Stimulated activated CD8-positive, alpha-beta memory T cell treated with anti-CD3 and anti-CD28 coated beads, Interleukin-2, amount 100 ng/mL, for 48 hours (primary cell): ENCODE measurements around the gene UBAP1L.
"Not testable (repeated sequence)": the region's sequence is repeated elsewhere in the genome, so short reads cannot be mapped to it uniquely, and the experiment has no call there.

Experiments
- DNase-seq, 2 donors: peaks; one replicate each; pipeline ENCODE4 v3.0.0-alpha.2; 2020; ENCODE audit warnings: low read depth in 2 of 2

The UBAP1L gene

DNA sequence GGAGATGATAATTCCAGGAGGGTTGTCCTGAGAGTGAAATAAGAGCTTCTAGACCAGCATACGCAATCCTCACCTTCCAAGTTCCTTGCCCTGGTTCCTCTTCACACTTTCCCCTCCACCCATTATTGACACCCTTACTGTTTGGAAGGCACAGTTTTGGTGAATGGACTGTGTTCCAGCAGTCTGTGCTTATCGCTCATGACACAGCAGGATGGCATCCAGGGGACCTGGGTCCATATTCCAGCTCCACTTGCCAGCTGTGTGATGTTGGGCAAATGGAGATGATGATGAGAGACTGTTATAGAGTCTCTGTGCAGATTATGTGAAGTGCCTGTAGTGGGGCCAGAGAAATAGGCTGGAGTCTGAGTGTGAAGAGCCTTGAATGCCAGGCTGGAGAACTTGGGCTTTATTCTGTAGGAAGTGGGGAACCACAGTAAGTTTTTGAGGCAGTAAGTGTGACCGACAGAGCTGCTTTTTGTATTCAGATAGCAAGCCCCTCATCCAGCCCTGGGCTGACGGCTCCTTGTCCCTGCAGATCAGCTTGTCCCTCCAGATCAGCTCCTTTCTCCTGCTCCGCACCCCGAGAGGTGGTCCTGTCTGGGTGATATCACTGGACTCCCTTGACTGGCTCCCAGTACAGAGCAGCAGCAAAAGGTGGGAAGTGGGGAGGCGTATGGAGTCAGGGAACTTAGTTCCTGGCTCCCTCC, 30.3 kb downstream of the UBAP1L start:
- DNase-seq, result no peak

DNA sequence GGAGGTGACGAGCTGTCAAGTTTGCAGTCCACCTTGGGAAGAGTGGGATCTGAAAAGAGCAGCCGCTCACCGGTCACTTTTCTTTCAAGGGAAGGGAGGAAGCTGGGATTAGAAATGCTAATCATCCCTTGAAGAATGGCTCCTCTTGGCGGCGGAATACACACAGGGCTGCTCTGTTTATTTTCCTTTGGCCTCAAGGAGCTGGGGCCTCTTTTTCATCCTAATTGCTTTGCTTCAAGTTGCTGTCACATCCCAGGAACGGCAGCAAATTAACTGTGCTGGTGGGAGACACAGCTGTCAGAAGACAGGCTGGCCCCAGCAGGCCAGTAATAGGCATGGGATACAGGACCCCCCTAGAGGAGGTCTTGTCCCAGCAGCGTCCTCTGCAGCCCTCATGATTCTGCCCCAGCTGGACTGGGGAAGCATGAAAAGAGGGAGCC, 31.7 kb downstream of the UBAP1L start:
- DNase-seq, result no peak

DNA sequence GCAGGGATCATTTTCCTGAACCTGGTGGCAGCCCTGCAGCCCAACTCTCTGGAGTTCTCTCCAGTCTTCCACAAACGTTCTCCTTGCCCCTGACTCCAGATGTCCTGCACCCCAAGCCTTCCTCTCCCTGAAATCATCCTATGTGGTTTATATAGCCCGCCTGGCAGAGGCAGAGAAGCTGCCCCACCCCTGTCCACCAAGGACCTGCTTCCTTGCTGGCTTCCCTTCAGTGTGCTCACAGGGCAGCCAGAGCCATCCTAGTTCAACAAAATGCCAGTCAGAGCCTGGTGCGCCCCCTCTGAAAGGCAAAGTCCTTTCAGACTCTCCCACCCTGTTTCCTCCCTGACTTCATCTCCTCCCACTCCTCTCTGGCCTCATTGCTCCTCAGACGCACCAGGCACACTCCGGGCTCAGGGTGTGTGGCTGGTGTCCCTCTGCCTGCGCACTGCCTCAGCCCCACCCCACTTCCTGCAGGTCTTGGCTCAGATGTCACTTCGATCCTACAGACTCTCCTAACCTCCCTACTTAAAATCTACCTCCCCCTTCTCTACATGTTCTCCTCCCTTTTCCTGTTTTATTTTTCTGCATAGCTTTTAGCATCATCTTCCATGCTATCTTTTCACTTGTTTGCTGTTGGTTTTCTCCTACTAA, 32.6 kb downstream of the UBAP1L start:
- DNase-seq, result no peak

DNA sequence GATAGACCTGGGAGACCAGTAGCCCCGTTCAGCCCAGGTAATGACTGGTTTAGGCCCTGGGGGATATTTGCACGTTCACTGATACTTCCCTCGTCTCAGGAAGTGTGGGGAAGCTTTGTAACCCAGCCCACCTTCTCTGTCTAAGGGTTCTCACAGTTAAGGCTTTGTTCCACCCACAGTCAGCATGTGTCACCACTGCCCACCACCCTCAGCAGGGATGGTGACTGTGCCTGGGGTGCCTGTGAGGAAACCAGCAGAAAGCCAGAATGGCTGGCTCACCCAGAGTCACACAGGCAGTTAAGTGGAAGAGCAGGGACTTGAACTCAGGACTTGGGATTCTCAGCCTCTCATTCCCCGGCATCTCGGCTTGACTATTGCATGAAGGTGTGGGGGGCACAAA, 33.2 kb downstream of the UBAP1L start:
- DNase-seq, result peak in 1 of 2 donors; percentile 13

DNA sequence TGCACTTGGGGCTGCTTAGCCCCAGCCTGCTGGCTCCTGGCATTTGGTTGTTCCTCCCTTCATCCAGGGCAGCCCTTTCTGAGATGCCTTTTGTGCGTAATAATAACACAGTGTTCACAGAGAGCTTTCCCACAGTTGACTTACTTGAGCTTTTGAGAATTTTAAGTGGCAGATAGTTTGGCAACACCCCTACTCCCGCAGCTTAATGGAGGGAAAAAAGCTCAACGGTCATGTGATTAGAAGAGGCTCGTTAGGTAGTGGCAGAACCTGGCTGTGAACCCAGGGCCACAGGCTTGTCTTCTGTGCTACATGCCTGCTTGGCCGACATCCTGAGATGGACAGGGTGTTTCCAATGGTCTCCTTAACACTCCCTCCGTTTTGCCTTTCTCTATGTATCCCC, 33.7 kb downstream of the UBAP1L start:
- DNase-seq, result no peak

DNA sequence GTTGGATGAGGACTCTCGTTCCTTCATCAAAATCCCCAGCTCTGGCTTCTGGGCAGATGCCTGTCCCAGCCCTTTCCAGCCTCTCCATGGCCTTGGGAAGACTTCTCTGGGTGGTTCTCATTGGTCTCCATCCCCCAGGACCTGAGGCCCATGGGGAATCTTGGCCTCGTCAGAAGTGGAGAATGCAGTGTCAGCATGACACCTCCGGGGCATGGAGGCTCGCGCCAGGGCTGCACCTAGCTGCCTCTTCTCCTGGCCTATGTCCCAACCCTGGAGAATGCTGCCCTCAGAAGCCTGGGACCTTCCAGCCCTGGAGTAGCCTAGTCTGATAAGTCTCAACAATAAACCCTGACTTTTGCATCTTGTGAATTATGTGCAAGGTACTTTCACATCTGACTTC, 35.4 kb downstream of the UBAP1L start:
- DNase-seq, result no peak

DNA sequence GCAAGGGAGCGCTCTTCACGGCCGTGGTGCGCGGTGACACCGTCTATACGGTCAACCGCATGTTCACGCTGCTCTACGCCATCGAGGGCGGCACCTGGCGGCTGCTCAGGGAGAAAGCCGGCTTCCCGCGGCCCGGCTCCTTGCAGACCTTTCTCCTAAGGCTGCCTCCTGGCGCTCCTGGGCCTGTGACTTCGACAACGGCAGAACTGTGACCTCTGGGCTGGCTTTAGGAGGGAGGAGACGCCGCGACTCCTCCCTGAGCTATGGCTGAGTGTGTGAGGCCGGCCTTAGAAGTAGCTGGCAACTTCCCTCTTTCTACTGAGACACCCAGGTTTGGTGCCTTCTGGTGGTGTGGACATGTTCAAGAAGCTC, 37.0 kb downstream of the UBAP1L start:
- DNase-seq, result peak; percentile 39 to 42

DNA sequence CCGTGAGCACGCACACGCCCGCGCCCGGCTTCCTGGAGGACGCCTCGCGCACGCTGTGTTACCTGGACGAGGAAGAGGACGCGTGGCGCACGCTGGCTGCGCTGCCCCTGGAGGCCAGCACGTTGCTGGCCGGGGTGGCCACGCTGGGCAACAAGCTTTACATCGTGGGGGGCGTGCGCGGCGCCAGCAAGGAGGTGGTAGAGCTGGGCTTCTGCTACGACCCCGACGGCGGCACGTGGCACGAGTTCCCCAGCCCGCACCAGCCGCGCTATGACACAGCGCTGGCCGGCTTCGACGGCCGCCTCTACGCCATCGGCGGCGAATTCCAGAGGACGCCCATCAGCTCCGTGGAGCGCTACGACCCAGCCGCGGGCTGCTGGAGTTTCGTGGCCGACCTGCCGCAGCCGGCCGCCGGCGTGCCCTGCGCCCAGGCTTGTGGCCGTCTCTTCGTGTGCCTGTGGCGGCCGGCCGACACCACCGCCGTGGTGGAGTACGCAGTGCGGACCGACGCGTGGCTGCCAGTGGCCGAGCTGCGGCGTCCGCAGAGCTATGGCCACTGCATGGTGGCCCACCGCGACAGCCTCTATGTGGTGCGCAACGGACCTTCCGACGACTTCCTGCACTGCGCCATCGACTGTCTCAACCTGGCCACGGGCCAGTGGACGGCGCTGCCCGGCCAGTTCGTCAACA, 37.6 kb downstream of the UBAP1L start:
- no peak for DNase-seq

DNA sequence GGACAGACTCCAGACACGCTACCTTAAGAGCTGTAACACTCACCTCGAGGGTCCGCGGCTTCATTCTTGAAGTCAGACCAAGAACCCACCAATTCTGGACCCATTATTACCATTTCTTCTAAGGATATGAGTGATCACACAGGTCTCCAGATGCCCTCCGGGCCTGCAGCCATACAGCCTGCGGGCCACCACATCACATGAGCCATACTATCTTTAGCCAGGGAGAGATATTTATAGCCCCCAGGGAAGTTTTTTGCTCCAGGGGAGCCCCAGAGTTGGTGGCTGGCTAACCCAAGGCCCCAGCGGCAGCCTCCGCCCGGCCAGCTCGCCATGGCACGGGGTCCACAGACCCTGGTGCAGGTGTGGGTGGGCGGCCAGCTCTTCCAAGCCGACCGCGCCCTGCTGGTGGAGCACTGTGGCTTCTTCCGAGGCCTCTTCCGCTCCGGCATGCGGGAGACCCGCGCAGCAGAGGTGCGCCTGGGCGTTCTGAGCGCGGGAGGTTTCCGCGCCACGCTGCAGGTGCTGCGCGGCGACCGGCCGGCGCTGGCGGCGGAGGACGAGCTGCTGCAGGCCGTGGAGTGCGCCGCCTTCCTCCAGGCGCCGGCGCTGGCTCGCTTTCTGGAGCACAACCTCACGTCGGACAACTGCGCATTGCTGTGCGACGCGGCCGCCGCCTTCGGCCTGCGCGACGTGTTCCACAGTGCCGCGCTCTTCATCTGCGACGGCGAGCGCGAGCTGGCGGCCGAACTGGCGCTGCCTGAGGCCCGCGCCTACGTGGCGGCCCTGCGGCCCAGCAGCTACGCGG, 38.3 kb downstream of the UBAP1L start, which contains the start of gene KBTBD13:
Gene KBTBD13, plus strand, starts transcription at position 261 of the 805 bp plus-strand sequence. Its CDS starts 70 bp downstream, at position 331.
- no peak for DNase-seq

DNA sequence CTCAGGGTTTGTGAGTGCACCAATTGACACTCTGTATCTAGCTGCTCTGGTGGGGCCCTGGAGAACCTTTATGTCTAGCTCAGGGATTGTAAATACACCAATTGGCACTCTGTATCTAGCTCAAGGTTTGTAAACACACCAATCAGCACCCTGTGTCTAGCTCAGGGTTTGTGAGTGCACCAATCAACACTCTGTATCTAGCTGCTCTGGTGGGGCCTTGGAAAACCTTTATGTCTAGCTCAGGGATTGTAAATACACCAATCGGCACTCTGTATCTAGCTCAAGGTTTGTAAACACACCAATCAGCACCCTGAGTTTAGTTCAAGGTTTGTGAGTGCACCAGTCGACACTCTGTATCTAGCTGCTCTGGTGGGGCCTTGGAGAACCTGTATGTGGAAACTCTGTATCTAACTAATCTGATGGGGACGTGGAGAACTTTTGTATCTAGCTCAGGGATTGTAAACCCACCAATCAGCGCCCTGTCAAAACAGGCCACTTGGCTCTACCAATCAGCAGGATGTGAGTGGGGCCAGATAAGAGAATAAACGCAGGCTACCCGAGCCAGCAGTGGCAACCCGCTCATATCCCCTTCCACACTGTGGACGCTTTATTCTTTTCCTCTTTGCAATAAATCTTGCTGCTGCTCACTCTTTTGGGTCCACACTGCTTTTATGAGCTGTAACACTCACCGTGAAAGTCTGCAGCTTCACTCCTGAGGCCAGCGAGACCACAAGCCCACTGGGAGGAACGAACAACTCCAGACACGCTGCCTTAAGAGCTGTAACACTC, 39.2 kb downstream of the UBAP1L start:
- DNase-seq, result not testable (repeated sequence)

DNA sequence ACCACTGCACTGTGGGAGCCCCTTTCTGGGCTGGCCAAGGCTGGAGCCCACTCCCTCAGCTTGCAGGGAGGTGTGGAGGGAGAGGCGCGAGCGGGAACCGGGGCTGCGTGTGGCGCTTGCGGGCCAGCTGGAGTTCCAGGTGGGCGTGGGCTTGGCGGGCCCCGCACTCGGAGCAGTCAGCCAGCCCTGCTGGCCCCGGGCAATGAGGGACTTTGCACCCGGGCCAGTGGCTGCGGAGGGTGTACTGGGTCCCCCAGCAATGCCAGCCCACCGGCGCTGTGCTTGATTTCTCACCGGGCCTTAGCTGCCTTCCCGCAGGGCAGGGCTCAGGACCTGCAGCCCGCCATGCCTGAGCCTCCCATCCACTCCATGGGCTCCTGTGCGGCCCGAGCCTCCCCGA, 40.1 kb downstream of the UBAP1L start:
- DNase-seq, result not testable (repeated sequence)

DNA sequence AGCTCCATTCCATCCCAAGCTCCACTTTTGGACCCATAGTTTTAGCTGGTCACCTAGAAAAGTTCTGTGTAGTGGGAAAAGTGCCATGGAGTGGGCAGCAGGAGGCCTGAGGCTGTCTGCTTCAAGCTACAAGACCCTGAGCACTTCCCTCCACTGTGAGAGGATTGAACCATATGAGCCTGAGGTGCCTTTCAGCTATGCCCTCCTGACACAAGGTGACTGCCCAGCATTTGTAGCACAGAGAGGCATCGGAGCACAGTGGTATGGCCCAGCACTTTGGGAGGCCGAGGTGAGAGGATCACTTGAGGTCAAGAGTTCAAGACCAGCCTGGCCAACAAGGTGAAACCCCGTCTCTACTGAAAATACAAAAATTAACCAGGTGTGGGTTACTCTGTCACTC, 42.4 kb downstream of the UBAP1L start:
- no peak for DNase-seq

DNA sequence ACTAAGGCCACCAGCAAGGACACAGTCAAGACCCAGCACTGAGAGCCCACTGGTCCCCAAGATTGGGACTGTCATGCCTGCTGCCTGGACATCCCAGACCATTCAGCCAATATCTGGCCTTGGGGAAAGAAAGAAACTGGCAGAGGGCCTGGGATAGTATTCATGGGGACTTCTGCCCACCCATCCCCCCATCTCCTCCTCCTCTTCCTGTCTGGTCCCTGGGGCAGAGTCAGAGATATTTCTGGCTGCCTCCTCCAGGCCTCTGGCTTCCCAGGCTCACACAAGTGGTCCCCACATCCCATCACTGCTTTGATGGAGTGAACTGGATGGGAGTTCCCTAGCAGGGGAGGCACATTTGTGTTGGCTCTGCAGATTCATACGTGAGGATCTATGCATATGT, 43.0 kb downstream of the UBAP1L start:
- DNase-seq, result no peak

DNA sequence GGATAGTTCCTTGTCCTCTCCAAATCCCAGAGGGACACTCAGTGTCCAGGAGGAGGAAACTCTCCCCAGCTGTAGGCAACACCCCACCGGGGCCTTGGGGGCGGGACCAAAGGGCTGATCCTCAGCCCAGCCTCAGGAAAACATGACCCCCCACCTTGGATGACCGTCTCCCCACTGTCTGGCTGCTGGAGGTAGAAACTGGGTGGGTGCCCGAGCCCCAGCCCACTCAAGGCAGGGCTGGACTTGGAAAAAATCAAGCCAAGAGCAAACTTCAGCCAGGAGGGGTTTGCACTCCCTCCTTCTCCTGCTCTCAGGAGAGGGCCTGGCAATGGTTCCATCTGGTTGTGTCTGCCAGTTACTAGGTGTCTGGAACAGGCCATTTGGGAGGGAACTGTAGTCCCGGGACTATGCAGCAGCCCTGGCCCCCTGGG, 43.6 kb downstream of the UBAP1L start:
- DNase-seq, result no peak

DNA sequence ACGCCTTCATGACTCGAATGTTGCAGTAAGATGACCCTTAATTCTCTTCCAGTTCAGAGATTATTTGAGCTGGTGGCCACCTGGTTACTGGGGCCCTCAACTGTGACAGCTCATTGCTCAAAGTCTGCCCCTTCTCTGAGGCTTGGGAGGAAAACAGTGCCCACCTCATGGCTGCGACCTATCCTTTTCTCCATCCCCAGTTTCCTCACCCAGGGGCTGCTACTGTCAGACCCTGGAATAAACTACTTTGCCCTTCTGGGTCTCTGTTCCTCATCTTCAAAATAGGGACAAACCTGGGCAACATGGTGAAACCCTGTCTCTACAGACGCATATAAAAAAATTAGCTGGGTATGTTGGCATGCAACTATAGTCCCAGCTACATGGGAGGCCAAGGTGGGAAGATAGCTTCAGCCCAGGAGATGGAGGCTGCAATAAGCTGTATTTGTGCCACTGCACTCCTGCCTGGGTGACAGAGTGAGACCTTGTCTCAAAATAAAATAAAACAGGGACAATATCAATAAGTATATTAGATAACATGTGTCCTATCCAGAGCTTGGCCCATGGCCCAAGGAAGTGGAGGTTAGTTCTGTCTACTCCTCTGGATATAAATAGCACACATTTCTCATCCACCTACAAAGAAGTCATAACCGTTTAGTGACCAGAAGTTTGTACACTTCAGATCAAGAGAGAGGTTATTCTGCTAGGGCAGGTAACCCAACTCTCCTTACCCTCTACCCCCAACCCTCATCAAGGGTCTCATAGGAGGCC, 45.0 kb downstream of the UBAP1L start:
- no peak for DNase-seq

DNA sequence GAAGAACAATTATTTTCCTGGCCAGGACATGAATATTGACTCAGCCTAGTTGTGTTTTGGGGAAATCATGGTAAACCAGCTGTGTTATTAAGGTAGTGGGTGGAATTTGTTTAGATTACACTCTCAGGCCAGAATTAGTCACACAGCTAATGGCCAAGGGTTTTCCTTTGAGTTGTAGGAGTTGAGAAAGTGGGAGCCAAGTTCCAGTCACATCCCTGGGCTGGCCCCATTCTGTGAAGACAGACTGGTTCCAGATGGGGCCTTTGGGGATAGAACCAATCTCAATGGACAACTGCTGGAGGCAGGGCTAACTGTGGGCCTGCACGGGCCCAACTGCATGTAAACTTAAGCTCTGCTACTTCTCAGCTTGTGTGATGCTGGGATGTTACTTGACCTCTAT, 45.8 kb downstream of the UBAP1L start:
- DNase-seq, result no peak

DNA sequence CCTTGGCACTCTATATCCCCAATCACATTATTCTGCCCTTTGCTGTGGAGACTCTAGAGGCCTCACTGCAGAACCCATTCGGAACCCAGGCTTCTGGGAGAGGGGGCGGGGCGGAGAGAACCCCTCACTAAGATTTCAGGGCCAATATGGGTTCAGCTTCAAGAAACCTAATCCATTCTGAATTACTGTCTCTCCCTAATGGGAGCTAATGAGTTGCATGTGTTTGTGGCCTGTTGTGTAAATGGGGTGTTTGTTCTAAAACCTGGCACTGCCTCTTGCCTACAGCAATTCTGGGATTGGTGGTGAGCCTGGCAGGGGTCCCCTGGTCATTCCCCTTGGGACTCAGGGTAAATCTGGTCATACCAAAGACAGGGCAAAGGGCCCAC, 46.6 kb downstream of the UBAP1L start:
- no peak for DNase-seq

DNA sequence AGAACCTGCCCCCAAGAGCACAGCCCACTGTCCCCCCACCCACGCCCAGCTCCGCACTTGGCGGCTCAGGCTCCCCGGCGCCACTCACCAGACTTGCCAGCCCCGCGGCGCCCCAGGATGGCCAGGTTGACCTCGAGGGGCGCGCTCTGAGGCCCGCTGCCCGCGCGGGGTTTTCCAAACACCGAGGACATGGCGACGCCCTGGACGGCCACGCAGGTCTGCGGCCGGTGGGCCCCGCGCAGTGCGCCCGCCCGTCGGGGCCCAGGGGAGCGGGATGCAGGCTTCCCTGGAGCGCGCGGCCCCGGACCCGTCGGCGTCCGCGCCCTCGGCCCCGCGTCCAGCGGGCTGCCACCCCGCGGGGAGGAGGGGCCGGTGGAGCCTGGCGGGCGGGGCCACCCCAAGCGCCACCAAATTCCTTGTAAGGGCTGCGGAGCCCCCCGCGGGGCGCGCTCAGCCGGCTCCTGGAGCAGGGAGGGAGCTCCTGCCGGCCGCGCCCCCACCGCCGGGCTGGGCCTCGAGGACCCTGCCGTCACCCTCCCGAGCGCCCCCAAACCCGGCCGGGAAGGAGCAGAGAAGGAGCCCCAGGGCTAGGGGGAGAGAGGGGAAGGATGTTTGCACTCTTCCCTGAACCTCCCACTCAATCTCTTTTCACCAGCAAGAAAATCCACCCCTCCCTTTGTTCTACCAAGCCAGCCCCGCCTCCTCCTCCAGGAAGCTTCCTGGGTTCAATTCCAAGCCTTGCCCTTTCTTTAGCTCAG, 47.2 kb downstream of the UBAP1L start, which contains the start of gene RASL12:
Gene RASL12, minus strand, starts transcription at position 347 of the 758 bp plus-strand sequence. Its CDS starts 156 bp downstream, at position 191.
- DNase-seq, result no peak

DNA sequence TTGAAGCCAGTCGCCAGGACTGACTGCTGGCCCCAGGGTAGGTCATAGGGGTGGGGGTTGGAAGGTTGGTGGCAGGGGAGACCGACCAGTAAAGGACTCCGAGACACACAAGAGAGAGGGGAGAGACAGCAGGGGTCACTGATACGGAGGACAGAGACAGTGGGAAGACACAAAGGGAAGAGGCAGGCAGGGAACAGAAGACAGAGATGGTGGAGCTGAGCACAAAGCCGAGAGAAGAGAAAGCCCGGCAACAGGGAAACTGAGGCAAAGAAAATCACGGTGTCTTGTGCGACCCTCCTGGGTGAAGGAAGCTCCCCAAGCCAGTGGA, 47.7 kb downstream of the UBAP1L start:
- no peak for DNase-seq
